GM12873 (cell line): ENCODE results near the gene SLX4IP.

Source experiments
- CTCF ChIP-seq: IDR thresholded peaks from 2 replicates; pipeline ENCODE4 v1.5.1; 2012; ENCODE audit warnings: low read depth, mild to moderate bottlenecking, moderate library complexity, low read length, control low read depth; ENCODE audit not compliant: insufficient read depth; ENCODE audit errors: missing control alignments

Gene SLX4IP

GRCh38 chr20:10603971-10604864 is 169.1 kb downstream of the SLX4IP start:
- TF ChIP-seq CTCF: no peak

- TF ChIP-seq CTCF: no peak
These were observed 169.8 kb downstream of the SLX4IP start for GRCh38 chr20:10604865-10605440.

- TF ChIP-seq CTCF: no peak
These were observed 170.6 kb downstream of the SLX4IP start for GRCh38 chr20:10605547-10606195.

GRCh38 chr20:10609276-10609675 is 174.2 kb downstream of the SLX4IP start:
- no peak for TF ChIP-seq CTCF

GRCh38 chr20:10609770-10610169 is 174.7 kb downstream of the SLX4IP start:
- no peak for TF ChIP-seq CTCF

GRCh38 chr20:10610251-10610650 is 175.1 kb downstream of the SLX4IP start:
- no peak for TF ChIP-seq CTCF

GRCh38 chr20:10611357-10611756 is 176.3 kb downstream of the SLX4IP start:
- peak; percentile 62 for TF ChIP-seq CTCF
